ENCODE data around the gene TTC28. TPM values are rescaled to one million over a fixed set of nuclear protein-coding genes. Genes with fewer than 3 reads are reported as not detected.
"Not testable (repeated sequence)": the region's sequence is repeated elsewhere in the genome, so short reads cannot be mapped to it uniquely, and the experiment has no call there.

TTC28 gene
- total RNA-seq, 1 experiment from 2014 or later, result 11.2 TPM

GRCh38 chr22:28500006-28500405, 179.6 kb downstream of the TTC28 start:
- H3K9me3 ChIP-seq (ENCODE audit: low read length), result no peaks in the 10 kb centered on the region
- H3K4me3 ChIP-seq (ENCODE audit: low read length), result no peak overlapping the region
- H2AFZ ChIP-seq (ENCODE audit: low read length), result no peak overlapping the region
- H3K4me2 ChIP-seq (ENCODE audit: low read depth, low read length, poor library complexity, severe bottlenecking), result no peak overlapping the region
- H3K9me2 ChIP-seq (replicated peaks; ENCODE audit: insufficient read depth, low read length), result no peaks in the 10 kb centered on the region
- H4K20me1 ChIP-seq (ENCODE audit: insufficient read depth, low read depth, low read length), result peaks cover 24% of the 10 kb centered on the region
- H3K27ac ChIP-seq (ENCODE audit: low read length), result no peak overlapping the region
- DNase-seq, result no peak
- no peaks in the 10 kb centered on the region for H3K36me3 ChIP-seq (ENCODE audit: insufficient read depth, low read length)
- no peak overlapping the region for H3K9ac ChIP-seq (ENCODE audit: low read length)
- H3K79me2 ChIP-seq (ENCODE audit: low read length), result no peaks in the 10 kb centered on the region
- no peaks in the 10 kb centered on the region for H3K4me1 ChIP-seq (ENCODE audit: low read length)
- H3K27me3 ChIP-seq (ENCODE audit: low read length), result no peaks in the 10 kb centered on the region

- H3K27me3 ChIP-seq (ENCODE audit: low read length), result no peaks in the 10 kb centered on the region
- no peak overlapping the region for H3K4me2 ChIP-seq (ENCODE audit: low read depth, low read length, poor library complexity, severe bottlenecking)
- H3K27ac ChIP-seq (ENCODE audit: low read length), result no peak overlapping the region
- H4K20me1 ChIP-seq (ENCODE audit: insufficient read depth, low read depth, low read length), result peaks cover 29% of the 10 kb centered on the region
- no peak for DNase-seq
- H3K36me3 ChIP-seq (ENCODE audit: insufficient read depth, low read length), result no peaks in the 10 kb centered on the region
- H3K9me3 ChIP-seq (ENCODE audit: low read length), result no peaks in the 10 kb centered on the region
- no peak overlapping the region for H3K9ac ChIP-seq (ENCODE audit: low read length)
- no peaks in the 10 kb centered on the region for H3K9me2 ChIP-seq (replicated peaks; ENCODE audit: insufficient read depth, low read length)
- no peak overlapping the region for H2AFZ ChIP-seq (ENCODE audit: low read length)
- H3K4me3 ChIP-seq (ENCODE audit: low read length), result no peak overlapping the region
- no peaks in the 10 kb centered on the region for H3K4me1 ChIP-seq (ENCODE audit: low read length)
- no peaks in the 10 kb centered on the region for H3K79me2 ChIP-seq (ENCODE audit: low read length)
These were observed 181.6 kb downstream of the TTC28 start for GRCh38 chr22:28498044-28498443.

- Histone ChIP-seq H3K27me3 (ENCODE audit: low read length) (no peaks in the 10 kb centered on the region), H3K9ac (ENCODE audit: low read length) (no peak overlapping the region), H3K4me1 (ENCODE audit: low read length) (no peaks in the 10 kb centered on the region), H3K36me3 (ENCODE audit: insufficient read depth, low read length) (no peaks in the 10 kb centered on the region), H3K79me2 (ENCODE audit: low read length) (no peaks in the 10 kb centered on the region), H3K9me3 (ENCODE audit: low read length) (no peaks in the 10 kb centered on the region), H3K4me3 (ENCODE audit: low read length) (no peak overlapping the region), H3K9me2 (replicated peaks; ENCODE audit: insufficient read depth, low read length) (no peaks in the 10 kb centered on the region), H4K20me1 (ENCODE audit: insufficient read depth, low read depth, low read length) (peaks cover 26% of the 10 kb centered on the region), H3K27ac (ENCODE audit: low read length) (no peak overlapping the region), H2AFZ (ENCODE audit: low read length) (no peak overlapping the region), H3K4me2 (ENCODE audit: low read depth, low read length, poor library complexity, severe bottlenecking) (no peak overlapping the region)
- no peak for DNase-seq
These were observed 182.5 kb downstream of the TTC28 start for GRCh38 chr22:28497188-28497587.

GRCh38 chr22:28491289-28491688, 188.4 kb downstream of the TTC28 start:
- peaks cover 17% of the 10 kb centered on the region for H4K20me1 ChIP-seq (ENCODE audit: insufficient read depth, low read depth, low read length)
- not testable (repeated sequence) for H3K27ac ChIP-seq (ENCODE audit: low read length); H3K36me3 ChIP-seq (ENCODE audit: insufficient read depth, low read length); H3K4me2 ChIP-seq (ENCODE audit: low read depth, low read length, poor library complexity, severe bottlenecking); H3K9ac ChIP-seq (ENCODE audit: low read length); H3K4me3 ChIP-seq (ENCODE audit: low read length); H3K4me1 ChIP-seq (ENCODE audit: low read length); H3K9me3 ChIP-seq (ENCODE audit: low read length); H2AFZ ChIP-seq (ENCODE audit: low read length); H3K9me2 ChIP-seq (replicated peaks; ENCODE audit: insufficient read depth, low read length); DNase-seq; H3K27me3 ChIP-seq (ENCODE audit: low read length); H3K79me2 ChIP-seq (ENCODE audit: low read length)

DNA sequence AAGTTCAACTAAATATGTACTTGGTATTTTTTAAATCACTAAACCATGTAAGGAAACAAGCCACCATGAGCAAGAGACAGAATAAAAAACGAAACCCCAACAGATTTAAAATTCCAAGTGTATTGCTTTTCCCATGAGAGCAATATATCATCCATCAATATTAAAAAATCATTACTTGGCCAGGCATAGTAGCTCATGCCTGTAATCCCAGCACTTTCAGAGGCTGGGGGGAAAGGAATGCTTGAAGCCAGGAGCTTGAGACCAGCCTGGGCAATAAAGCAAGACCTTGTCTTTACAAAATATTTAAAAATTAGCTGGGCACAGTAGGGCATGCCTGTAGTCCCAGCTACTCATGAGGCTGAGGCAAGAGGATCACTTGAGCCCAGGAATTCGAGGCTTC, 190.8 kb downstream of the TTC28 start:
- H3K4me3 ChIP-seq (ENCODE audit: low read length), result no peak overlapping the region
- no peak overlapping the region for H3K27ac ChIP-seq (ENCODE audit: low read length)
- no peaks in the 10 kb centered on the region for H3K4me1 ChIP-seq (ENCODE audit: low read length)
- H3K27me3 ChIP-seq (ENCODE audit: low read length), result no peaks in the 10 kb centered on the region
- no peak overlapping the region for H3K4me2 ChIP-seq (ENCODE audit: low read depth, low read length, poor library complexity, severe bottlenecking)
- no peaks in the 10 kb centered on the region for H3K9me3 ChIP-seq (ENCODE audit: low read length)
- H3K79me2 ChIP-seq (ENCODE audit: low read length), result no peaks in the 10 kb centered on the region
- H3K9ac ChIP-seq (ENCODE audit: low read length), result no peak overlapping the region
- no peaks in the 10 kb centered on the region for H3K9me2 ChIP-seq (replicated peaks; ENCODE audit: insufficient read depth, low read length)
- DNase-seq, result no peak
- H2AFZ ChIP-seq (ENCODE audit: low read length), result no peak overlapping the region
- no peaks in the 10 kb centered on the region for H3K36me3 ChIP-seq (ENCODE audit: insufficient read depth, low read length)
- H4K20me1 ChIP-seq (ENCODE audit: insufficient read depth, low read depth, low read length), result peaks cover 12% of the 10 kb centered on the region; the same call in 1 of the 2 replicates

DNA sequence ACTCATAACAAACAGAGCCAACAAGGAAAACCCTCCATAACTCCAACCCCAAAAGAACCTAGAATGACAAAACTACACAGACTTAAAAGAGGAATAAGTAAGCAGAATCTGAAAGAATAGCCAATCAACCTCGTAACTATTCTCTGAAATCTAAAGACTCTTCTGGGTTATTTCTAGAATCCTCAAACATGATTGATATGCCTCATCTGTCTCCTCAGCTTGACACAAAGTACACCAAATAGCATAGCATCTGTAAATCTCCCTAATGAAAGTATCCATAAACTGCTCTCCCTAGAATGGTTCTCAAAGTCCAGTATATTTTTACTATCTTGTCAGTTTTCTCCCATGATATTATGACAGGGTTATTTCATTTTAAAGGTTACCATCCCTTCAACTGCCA, 195.0 kb downstream of the TTC28 start:
- Histone ChIP-seq H3K27me3 (ENCODE audit: low read length) (no peaks in the 10 kb centered on the region), H3K4me3 (ENCODE audit: low read length) (no peak overlapping the region), H4K20me1 (ENCODE audit: insufficient read depth, low read depth, low read length) (peaks cover 12% of the 10 kb centered on the region; the same call in 1 of the 2 replicates), H3K4me1 (ENCODE audit: low read length) (no peaks in the 10 kb centered on the region), H2AFZ (ENCODE audit: low read length) (no peak overlapping the region), H3K9me2 (replicated peaks; ENCODE audit: insufficient read depth, low read length) (no peaks in the 10 kb centered on the region), H3K27ac (ENCODE audit: low read length) (no peak overlapping the region), H3K36me3 (ENCODE audit: insufficient read depth, low read length) (no peaks in the 10 kb centered on the region), H3K9me3 (ENCODE audit: low read length) (no peaks in the 10 kb centered on the region), H3K79me2 (ENCODE audit: low read length) (no peaks in the 10 kb centered on the region), H3K4me2 (ENCODE audit: low read depth, low read length, poor library complexity, severe bottlenecking) (no peak overlapping the region), H3K9ac (ENCODE audit: low read length) (no peak overlapping the region)
- no peak for DNase-seq

- no peaks in the 10 kb centered on the region for H3K9me3 ChIP-seq (ENCODE audit: low read length)
- no peak overlapping the region for H3K27ac ChIP-seq (ENCODE audit: low read length)
- no peak overlapping the region for H3K4me2 ChIP-seq (ENCODE audit: low read depth, low read length, poor library complexity, severe bottlenecking)
- H3K79me2 ChIP-seq (ENCODE audit: low read length), result no peaks in the 10 kb centered on the region
- no peak overlapping the region for H2AFZ ChIP-seq (ENCODE audit: low read length)
- H3K9me2 ChIP-seq (replicated peaks; ENCODE audit: insufficient read depth, low read length), result no peaks in the 10 kb centered on the region
- no peaks in the 10 kb centered on the region for H3K4me1 ChIP-seq (ENCODE audit: low read length)
- H3K4me3 ChIP-seq (ENCODE audit: low read length), result no peak overlapping the region
- no peaks in the 10 kb centered on the region for H3K27me3 ChIP-seq (ENCODE audit: low read length)
- DNase-seq, result no peak
- H3K9ac ChIP-seq (ENCODE audit: low read length), result no peak overlapping the region
- H4K20me1 ChIP-seq (ENCODE audit: insufficient read depth, low read depth, low read length), result peaks cover 11% of the 10 kb centered on the region; the same call in 1 of the 2 replicates
- H3K36me3 ChIP-seq (ENCODE audit: insufficient read depth, low read length), result no peaks in the 10 kb centered on the region
These were observed 197.9 kb downstream of the TTC28 start for GRCh38 chr22:28481725-28482124.

DNA sequence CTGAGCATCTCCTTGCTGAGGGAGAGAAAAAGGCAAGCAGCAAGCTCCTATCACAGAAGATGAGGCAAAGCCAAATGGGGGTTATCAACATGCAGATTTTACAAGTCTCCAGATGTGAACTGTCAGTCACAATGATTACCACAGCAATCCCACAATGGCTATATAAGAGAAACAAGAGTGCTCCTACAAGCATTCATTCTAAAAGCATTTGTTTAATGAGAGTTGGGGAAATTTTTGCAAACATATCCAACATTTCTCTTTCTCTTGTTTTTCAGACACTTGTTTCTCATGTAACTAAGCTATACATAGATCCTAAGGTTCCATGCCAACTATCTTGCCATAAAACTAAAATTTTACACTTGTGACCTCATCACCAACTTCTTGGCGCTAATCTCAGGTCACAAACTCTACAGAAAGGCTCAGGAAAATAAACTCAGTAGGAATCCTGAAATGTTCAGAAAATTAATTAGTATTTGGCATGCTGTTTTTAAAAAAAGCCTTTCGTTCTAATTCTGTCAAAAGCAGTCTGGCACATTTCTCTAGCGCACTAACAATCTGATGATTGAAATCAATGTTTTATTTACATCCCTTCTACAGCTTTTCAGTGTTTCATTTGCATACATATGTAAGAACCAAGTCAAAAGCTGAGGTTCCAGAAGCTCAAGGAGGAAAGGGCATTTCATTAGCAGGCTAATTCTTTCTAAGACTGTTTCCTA, 199.5 kb downstream of the TTC28 start:
- Histone ChIP-seq H3K27ac (ENCODE audit: low read length) (no peak overlapping the region), H3K9me2 (replicated peaks; ENCODE audit: insufficient read depth, low read length) (no peaks in the 10 kb centered on the region), H3K36me3 (ENCODE audit: insufficient read depth, low read length) (no peaks in the 10 kb centered on the region), H4K20me1 (ENCODE audit: insufficient read depth, low read depth, low read length) (peaks cover 8% of the 10 kb centered on the region; the same call in 1 of the 2 replicates), H3K9ac (ENCODE audit: low read length) (no peak overlapping the region), H3K4me1 (ENCODE audit: low read length) (no peaks in the 10 kb centered on the region), H3K9me3 (ENCODE audit: low read length) (no peaks in the 10 kb centered on the region), H3K4me2 (ENCODE audit: low read depth, low read length, poor library complexity, severe bottlenecking) (no peak overlapping the region), H3K4me3 (ENCODE audit: low read length) (no peak overlapping the region), H3K79me2 (ENCODE audit: low read length) (no peaks in the 10 kb centered on the region), H2AFZ (ENCODE audit: low read length) (no peak overlapping the region), H3K27me3 (ENCODE audit: low read length) (no peaks in the 10 kb centered on the region)
- no peak for DNase-seq
